CMK (cell line): ENCODE data around the gene NIPSNAP3A.

ENCODE experiments used
- DNase-seq: peaks from one replicate; pipeline ENCODE4 v3.0.0-alpha.2; 2010; ENCODE audit warnings: low read depth

The NIPSNAP3A gene

DNA sequence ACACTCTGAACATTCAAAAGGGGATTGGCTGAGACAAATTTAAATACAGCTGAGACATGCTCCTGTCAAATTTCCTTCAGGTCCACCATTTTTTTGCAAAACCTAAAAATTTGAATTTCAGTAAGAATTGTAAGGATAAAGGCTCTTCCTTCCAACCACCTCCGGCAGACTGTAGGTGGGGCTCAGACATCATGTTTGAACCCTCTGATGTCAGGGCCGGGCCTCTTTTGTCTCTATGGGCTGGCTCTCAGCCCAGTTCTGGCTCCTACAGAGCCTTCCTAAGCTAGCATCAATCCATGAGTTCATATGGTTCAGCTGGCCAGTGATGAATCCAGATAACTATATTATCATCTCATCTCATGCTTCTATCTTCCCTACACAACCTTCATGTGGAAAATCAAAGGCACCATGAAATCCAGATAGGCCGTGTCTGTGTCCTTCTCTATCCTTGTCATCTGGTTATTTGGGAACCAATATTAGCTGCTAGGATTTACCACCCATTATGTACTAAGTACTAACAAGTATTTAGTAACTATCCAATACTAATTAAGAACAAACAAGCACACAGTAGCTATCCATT lies 60.6 kb downstream of the NIPSNAP3A start:
- DNase-seq: no peak
